ENCODE data around the gene MPRIP. TPM values are rescaled to one million over a fixed set of nuclear protein-coding genes. Genes with fewer than 3 reads are reported as not detected.

MPRIP gene
- total RNA-seq, 1 experiment from 2014 or later = 132 TPM

DNA sequence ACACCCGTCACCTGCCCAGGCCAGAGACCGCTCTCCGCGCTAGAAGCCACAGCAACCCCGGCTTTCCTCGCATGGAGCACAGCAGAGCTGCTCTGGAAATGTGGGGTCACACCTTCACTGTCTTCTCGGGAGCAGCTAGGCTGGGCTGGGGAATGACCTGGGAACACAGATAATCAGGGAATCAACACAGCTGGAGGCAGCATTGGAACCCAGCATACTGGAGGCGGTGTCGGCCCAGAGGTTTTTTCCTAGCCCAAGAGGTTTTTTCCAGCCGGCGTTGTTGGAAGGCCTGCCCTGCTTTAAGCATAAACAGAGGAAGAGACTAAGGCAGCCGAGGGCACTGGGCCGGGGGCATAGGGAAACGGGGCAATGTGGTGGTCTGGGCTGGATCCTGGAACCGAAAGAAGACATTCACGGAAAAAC lies 164.7 kb downstream of the MPRIP start:
- no peak overlapping the region for H3K9ac ChIP-seq (ENCODE audit: extremely low read depth, insufficient read length, low read length)
- H3K27me3 ChIP-seq (ENCODE audit: insufficient read depth, low read length) = no peaks in the 10 kb centered on the region
- H3K9me3 Mint-ChIP-seq = no peaks in the 10 kb centered on the region
- H3K14ac ChIP-seq (ENCODE audit: insufficient read depth, low read length) = no peak overlapping the region
- H3K27ac Mint-ChIP-seq = peak overlapping the region in 1 of 3 experiments; percentile 51; a peak in 3 of 7 replicates
- TF ChIP-seq, protein P1, sequence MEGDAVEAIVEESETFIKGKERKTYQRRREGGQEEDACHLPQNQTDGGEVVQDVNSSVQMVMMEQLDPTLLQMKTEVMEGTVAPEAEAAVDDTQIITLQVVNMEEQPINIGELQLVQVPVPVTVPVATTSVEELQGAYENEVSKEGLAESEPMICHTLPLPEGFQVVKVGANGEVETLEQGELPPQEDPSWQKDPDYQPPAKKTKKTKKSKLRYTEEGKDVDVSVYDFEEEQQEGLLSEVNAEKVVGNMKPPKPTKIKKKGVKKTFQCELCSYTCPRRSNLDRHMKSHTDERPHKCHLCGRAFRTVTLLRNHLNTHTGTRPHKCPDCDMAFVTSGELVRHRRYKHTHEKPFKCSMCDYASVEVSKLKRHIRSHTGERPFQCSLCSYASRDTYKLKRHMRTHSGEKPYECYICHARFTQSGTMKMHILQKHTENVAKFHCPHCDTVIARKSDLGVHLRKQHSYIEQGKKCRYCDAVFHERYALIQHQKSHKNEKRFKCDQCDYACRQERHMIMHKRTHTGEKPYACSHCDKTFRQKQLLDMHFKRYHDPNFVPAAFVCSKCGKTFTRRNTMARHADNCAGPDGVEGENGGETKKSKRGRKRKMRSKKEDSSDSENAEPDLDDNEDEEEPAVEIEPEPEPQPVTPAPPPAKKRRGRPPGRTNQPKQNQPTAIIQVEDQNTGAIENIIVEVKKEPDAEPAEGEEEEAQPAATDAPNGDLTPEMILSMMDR (conservative IDR thresholded peaks at IDR 0.05) = no peak
- H3K4me3 Mint-ChIP-seq = no peak overlapping the region
- H3K56ac ChIP-seq (ENCODE audit: insufficient read length, low read depth, low read length) = no peak overlapping the region
- no peaks in the 10 kb centered on the region for H3K79me2 ChIP-seq (ENCODE audit: insufficient read depth, low read length)
- no peak overlapping the region for H2BK120ac ChIP-seq (ENCODE audit: low read depth, low read length, poor library complexity, severe bottlenecking)
- H2BK5ac ChIP-seq (ENCODE audit: insufficient read length, low read length) = no peak overlapping the region
- no peak overlapping the region for H2AFZ ChIP-seq (ENCODE audit: low read length)
- H2BK20ac ChIP-seq (ENCODE audit: low read depth, low read length, poor library complexity, severe bottlenecking) = no peak overlapping the region
- no peak overlapping the region for H2AK5ac ChIP-seq (ENCODE audit: insufficient read length, low read length)
- no peaks in the 10 kb centered on the region for H3K4me1 ChIP-seq (ENCODE audit: insufficient read depth, low read length)
- WGBS (ENCODE audit: extremely low coverage, insufficient read length, low lambda C conversion rate) = no CpG with 5 or more reads among the region's 16 CpGs
- H4K5ac ChIP-seq (ENCODE audit: insufficient read length, low read depth, low read length) = no peak overlapping the region
- no peak overlapping the region for H3K18ac ChIP-seq (ENCODE audit: insufficient read length, low read depth, low read length)
- H3K23me2 ChIP-seq (ENCODE audit: insufficient read length, low read depth, low read length, poor library complexity, severe bottlenecking) = peaks cover 2% of the 10 kb centered on the region
- peaks cover 1% of the 10 kb centered on the region; the same call in 1 of the 2 replicates for H3K27me3 Mint-ChIP-seq (ENCODE audit: low read depth)
- no peak overlapping the region for H2BK15ac ChIP-seq (ENCODE audit: low read depth, low read length)
- H3K23ac ChIP-seq (ENCODE audit: insufficient read length, low read depth, low read length) = no peak overlapping the region
- peaks cover 0 to 3% (median 0%) of the 10 kb centered on the region in 3 experiments; a peak in 2 of 7 replicates for H3K36me3 Mint-ChIP-seq (ENCODE audit: insufficient read depth in 1 of 3, low read depth in 3 of 3)
- H3K4ac ChIP-seq (ENCODE audit: low read depth, low read length) = no peak overlapping the region
- H4K8ac ChIP-seq (replicated peaks; ENCODE audit: insufficient read length, low read depth, low read length) = no peak overlapping the region
- no peaks in the 10 kb centered on the region for H3K4me1 Mint-ChIP-seq
- H3T11ph ChIP-seq (ENCODE audit: low read length) = no peak overlapping the region
- H3K4me2 ChIP-seq (ENCODE audit: insufficient read depth, insufficient read length, low read length) = no peak overlapping the region
- DNase-seq = peak; percentile 32
- H2BK12ac ChIP-seq (ENCODE audit: insufficient read length, low read depth, low read length) = no peak overlapping the region
- H4K20me1 ChIP-seq (ENCODE audit: control insufficient read depth, insufficient read depth, insufficient read length) = no peaks in the 10 kb centered on the region
- no peaks in the 10 kb centered on the region for H3K9me3 ChIP-seq (ENCODE audit: control insufficient read depth, low read depth, low read length)
- H3K79me1 ChIP-seq (ENCODE audit: insufficient read depth, low read depth, low read length, poor library complexity, severe bottlenecking) = no peaks in the 10 kb centered on the region
- H4K91ac ChIP-seq (ENCODE audit: insufficient read length, low read depth, low read length) = no peak overlapping the region
- no peak overlapping the region for H3K27ac ChIP-seq (ENCODE audit: insufficient read length, low read depth, low read length)

Data from H9 (cell line).